Astrocyte (in vitro differentiated cells and primary cell): ENCODE results near the gene UBE4A.

Source experiments
- CTCF ChIP-seq: IDR thresholded peaks from 2 replicates; pipeline ENCODE4 v1.5.1; 2011; ENCODE audit warnings: low read depth, mild to moderate bottlenecking, inconsistent platforms, low read length, moderate library complexity; ENCODE audit not compliant: insufficient read depth
- EZH2 ChIP-seq: IDR thresholded peaks from 2 replicates; pipeline ENCODE4 v1.6.1; 2012; ENCODE audit warnings: mild to moderate bottlenecking, low read length, inconsistent platforms; ENCODE audit not compliant: insufficient read depth

- TF ChIP-seq CTCF: no peak
- TF ChIP-seq EZH2: no peak
Observed at GRCh38 chr11:118321386-118322082, 37.9 kb upstream of the UBE4A start.
